ENCODE results near the gene BABAM1. TPM values are rescaled to one million over a fixed set of nuclear protein-coding genes. Genes with fewer than 3 reads are reported as not detected.
A peak's percentile ranks its signal among the peaks of the same experiment; 100 is the strongest.

Gene BABAM1
- polyA plus RNA-seq, 1 donor (not counting 4 experiments of a cell fraction or from before 2014, with no cell fraction given) = 92.8 TPM

DNA sequence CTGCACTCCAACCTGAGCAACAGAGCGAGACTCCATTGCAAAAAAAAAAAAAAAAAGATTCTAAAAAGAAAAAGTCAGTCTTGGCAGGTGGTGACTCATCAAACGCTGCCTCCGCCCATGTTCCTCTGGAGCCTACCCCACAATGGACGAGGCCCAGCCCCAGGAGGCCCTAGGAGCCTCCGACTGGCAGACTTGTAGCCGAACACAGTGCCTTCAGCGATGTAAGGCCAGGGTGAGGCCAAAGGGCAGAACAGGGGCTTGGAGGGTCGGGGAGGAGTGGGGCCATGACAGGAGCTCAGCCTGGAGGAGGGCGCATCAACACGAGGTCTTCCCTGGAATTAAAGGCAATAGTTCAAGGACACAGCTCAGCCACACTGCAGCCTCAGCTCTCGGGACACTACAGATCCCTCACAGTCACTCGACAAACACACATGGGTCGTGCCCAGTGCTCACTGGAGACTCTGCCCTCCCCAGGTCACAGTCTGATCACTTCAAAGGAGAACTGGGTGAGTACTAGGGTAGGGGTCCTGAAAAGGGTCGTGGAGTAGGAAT, 47.0 kb upstream of the BABAM1 start:
- Histone ChIP-seq H4K20me1 (ENCODE audit: control insufficient read depth, extremely low read depth, insufficient read depth, low read length) (no peaks in the 10 kb centered on the region), H3K9me1 (ENCODE audit: control insufficient read depth, extremely low read depth, insufficient read depth, low read length) (no peaks in the 10 kb centered on the region), H3K27me3 (ENCODE audit: control insufficient read depth, extremely low read depth, insufficient read depth, low read length) (no peaks in the 10 kb centered on the region), H3K4me1 (ENCODE audit: control insufficient read depth, extremely low read depth, insufficient read depth, low read length) (peaks cover 8% of the 10 kb centered on the region), H3K9ac (ENCODE audit: control insufficient read depth, extremely low read depth, insufficient read depth, low read length) (peak overlapping the region; percentile 60), H3K4me2 (ENCODE audit: control insufficient read depth, extremely low read depth, insufficient read depth, low read depth, low read length) (peak overlapping the region; percentile 59), H3K27ac (ENCODE audit: control insufficient read depth, insufficient read depth, low read length) (peak overlapping the region; percentile 23), H3K9me3 (ENCODE audit: control insufficient read depth, low read depth, low read length) (no peaks in the 10 kb centered on the region), H3K4me3 (ENCODE audit: control insufficient read depth in 2 of 3, extremely low read depth in 1 of 3, insufficient read depth in 2 of 3, low read depth in 1 of 3, low read length in 3 of 3) (no peak overlapping the region), H3K36me3 (ENCODE audit: control insufficient read depth in 2 of 2, extremely low read depth in 1 of 2, insufficient read depth in 2 of 2, low read length in 2 of 2) (peaks cover 2 to 12% of the 10 kb centered on the region in 2 experiments), H3K79me2 (ENCODE audit: control insufficient read depth, insufficient read depth, low read length) (no peaks in the 10 kb centered on the region), H2AFZ (ENCODE audit: control insufficient read depth, low read length) (peak overlapping the region; percentile 66)
- peak; percentile 66 for FAIRE-seq
- dilution Hi-C loops (cut with MboI; ENCODE audit: extremely low pct_ligation_motif_present, low sequenced_read_pairs) = no loop called here
- no peak for DNase-seq (ENCODE audit: low read depth, low spot score)
- no peak for TF ChIP-seq EZH2 (IDR thresholded peaks at IDR 0.05; ENCODE audit: low read length)
- TF ChIP-seq, protein P1, sequence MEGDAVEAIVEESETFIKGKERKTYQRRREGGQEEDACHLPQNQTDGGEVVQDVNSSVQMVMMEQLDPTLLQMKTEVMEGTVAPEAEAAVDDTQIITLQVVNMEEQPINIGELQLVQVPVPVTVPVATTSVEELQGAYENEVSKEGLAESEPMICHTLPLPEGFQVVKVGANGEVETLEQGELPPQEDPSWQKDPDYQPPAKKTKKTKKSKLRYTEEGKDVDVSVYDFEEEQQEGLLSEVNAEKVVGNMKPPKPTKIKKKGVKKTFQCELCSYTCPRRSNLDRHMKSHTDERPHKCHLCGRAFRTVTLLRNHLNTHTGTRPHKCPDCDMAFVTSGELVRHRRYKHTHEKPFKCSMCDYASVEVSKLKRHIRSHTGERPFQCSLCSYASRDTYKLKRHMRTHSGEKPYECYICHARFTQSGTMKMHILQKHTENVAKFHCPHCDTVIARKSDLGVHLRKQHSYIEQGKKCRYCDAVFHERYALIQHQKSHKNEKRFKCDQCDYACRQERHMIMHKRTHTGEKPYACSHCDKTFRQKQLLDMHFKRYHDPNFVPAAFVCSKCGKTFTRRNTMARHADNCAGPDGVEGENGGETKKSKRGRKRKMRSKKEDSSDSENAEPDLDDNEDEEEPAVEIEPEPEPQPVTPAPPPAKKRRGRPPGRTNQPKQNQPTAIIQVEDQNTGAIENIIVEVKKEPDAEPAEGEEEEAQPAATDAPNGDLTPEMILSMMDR (optimal IDR thresholded peaks at IDR 0.05 in 1 of 3, IDR thresholded peaks at IDR 0.05 in 1 of 3, conservative IDR thresholded peaks at IDR 0.05 in 1 of 3; ENCODE audit: extremely low read depth in 1 of 3, insufficient read depth in 2 of 3, low read length in 3 of 3) = no peak

DNA sequence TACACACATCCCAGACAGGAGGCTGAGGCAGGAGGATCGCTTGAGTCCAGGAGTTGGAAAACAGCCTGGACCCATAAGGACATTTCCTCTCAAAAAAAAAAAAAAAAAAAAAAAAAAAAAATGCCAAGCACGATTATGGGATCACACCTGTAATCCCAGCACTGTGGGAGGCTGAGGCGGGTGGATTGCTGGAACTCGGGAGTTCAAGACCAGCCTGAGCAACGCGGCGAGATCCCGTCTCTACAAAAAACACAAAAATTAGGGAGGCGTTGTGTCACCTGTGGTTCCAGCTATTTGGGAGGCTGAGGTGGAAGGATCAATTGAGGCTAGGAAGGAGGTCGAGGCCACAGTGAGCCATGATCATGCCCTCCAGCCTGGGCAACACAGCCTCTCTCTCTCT, 42.2 kb upstream of the BABAM1 start:
- no peak for DNase-seq (ENCODE audit: low read depth, low spot score)
- Histone ChIP-seq H3K27ac (ENCODE audit: control insufficient read depth, insufficient read depth, low read length) (no peak overlapping the region), H3K9me3 (ENCODE audit: control insufficient read depth, low read depth, low read length) (no peaks in the 10 kb centered on the region), H3K4me3 (ENCODE audit: control insufficient read depth in 2 of 3, extremely low read depth in 1 of 3, insufficient read depth in 2 of 3, low read depth in 1 of 3, low read length in 3 of 3) (no peak overlapping the region), H3K9ac (ENCODE audit: control insufficient read depth, extremely low read depth, insufficient read depth, low read length) (no peak overlapping the region), H3K4me1 (ENCODE audit: control insufficient read depth, extremely low read depth, insufficient read depth, low read length) (peaks cover 5% of the 10 kb centered on the region), H3K79me2 (ENCODE audit: control insufficient read depth, insufficient read depth, low read length) (no peaks in the 10 kb centered on the region), H3K27me3 (ENCODE audit: control insufficient read depth, extremely low read depth, insufficient read depth, low read length) (no peaks in the 10 kb centered on the region), H3K36me3 (ENCODE audit: control insufficient read depth in 2 of 2, extremely low read depth in 1 of 2, insufficient read depth in 2 of 2, low read length in 2 of 2) (peaks cover 0 to 2% of the 10 kb centered on the region in 2 experiments), H4K20me1 (ENCODE audit: control insufficient read depth, extremely low read depth, insufficient read depth, low read length) (no peaks in the 10 kb centered on the region), H2AFZ (ENCODE audit: control insufficient read depth, low read length) (no peak overlapping the region), H3K4me2 (ENCODE audit: control insufficient read depth, extremely low read depth, insufficient read depth, low read depth, low read length) (no peak overlapping the region), H3K9me1 (ENCODE audit: control insufficient read depth, extremely low read depth, insufficient read depth, low read length) (no peaks in the 10 kb centered on the region)
- TF ChIP-seq, protein P1 (optimal IDR thresholded peaks at IDR 0.05 in 1 of 3, IDR thresholded peaks at IDR 0.05 in 1 of 3, conservative IDR thresholded peaks at IDR 0.05 in 1 of 3; ENCODE audit: extremely low read depth in 1 of 3, insufficient read depth in 2 of 3, low read length in 3 of 3) = no peak
- no peak for TF ChIP-seq EZH2 (IDR thresholded peaks at IDR 0.05; ENCODE audit: low read length)
- dilution Hi-C loops (cut with MboI; ENCODE audit: extremely low pct_ligation_motif_present, low sequenced_read_pairs) = no loop called here
- no peak for FAIRE-seq

Data from keratinocyte (primary cell).